GM21619 (cell line): ENCODE results near the gene CHRNA9.

Source experiments
- ATAC-seq: cut with Tn5 transposase; IDR thresholded peaks from one replicate; pipeline ENCODE4 v1.9.1; 2021; ENCODE audit not compliant: unreplicated experiment

The CHRNA9 gene

DNA sequence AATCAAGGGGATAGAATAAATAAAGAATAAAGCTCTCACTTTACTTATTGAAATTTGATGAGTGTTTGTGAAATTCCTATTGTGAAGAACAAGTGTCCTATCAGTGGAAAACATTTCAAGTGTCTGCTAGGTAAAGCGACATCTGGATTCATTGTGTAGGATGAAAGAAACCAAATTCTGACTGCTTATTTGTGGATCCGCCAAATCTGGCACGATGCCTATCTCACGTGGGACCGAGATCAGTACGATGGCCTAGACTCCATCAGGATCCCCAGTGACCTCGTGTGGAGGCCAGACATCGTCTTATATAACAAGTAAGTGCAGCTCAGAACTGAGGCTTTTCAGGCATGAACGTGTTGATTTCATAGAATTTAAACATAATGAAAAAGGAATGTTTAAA lies 1.9 kb downstream of the CHRNA9 start:
- ATAC-seq, result no peak

DNA sequence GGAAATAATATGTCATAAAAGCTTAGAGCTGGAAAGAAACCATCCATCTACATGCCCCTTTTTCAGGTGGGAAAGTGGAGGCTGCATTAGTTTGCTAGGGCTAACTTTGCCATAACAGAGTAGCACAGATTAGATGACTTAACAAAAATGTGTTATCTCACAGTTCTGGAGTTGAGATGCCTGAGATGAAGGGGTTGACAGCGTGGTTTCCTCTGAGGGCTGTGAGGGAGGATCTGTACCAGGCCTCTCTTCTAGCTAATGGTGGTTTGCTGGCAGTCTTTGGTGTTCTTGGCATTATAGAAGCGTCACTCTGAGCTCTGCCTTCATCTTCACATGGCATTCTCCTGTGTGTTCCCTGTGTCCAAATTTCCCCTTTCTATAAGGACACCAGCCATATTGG lies 2.4 kb downstream of the CHRNA9 start:
- no peak for ATAC-seq

DNA sequence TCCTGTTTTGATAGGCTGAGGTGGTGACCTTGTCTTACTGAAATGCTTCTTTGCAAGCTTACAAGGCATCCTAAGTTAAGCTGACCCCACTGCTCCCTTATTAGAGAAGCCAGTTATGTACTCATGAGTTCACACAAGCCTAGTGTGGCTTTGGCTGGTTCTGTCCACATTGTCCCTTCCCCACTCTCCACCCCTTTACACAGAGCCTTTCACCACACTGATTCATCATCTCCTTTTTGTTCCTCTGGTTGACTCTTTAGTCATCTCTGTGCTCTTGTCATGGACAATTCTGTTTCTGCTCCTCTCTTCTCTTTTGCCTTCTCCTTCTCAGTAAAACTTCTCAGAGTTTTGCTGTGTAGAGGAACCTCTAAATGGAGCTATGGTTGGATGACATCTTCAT lies 4.9 kb downstream of the CHRNA9 start:
- ATAC-seq, result no peak

DNA sequence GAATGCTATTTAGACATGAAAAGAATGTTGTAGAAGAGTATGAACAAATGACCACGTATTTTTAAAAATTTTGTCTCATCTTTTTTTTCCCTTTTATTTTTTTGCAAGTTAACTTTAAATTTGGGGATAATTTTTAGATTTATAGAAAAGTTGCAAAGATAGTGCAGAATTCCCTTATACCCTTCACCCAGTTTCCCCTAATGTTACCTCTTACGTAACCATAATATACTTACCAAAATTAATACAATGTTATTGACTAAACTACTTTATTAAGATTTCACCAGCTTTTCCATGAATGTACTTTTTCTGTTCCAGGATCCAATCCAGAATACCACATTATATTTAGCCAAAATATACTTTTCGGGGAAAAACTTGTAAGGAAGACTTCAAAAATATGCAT lies 12.3 kb downstream of the CHRNA9 start:
- ATAC-seq, result no peak

DNA sequence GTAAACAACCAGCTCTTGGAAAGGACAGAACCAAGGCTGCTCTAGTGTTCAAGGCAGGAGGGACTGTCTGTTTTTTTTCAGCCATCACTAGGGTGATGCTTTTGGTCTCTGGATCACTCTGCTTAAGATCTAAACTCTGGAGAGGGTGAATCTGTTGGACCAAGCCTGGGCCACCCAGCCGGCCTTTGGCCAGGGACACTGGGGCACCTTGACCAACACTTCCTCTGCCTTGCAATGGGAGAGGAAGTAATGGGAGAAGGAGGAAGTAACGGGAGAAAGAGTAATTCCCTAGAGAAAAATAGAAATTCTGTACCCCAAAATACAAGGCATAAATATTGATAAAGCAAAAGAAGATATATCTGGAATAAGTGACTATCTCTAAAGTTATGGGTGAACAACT lies 12.9 kb downstream of the CHRNA9 start:
- ATAC-seq, result no peak

DNA sequence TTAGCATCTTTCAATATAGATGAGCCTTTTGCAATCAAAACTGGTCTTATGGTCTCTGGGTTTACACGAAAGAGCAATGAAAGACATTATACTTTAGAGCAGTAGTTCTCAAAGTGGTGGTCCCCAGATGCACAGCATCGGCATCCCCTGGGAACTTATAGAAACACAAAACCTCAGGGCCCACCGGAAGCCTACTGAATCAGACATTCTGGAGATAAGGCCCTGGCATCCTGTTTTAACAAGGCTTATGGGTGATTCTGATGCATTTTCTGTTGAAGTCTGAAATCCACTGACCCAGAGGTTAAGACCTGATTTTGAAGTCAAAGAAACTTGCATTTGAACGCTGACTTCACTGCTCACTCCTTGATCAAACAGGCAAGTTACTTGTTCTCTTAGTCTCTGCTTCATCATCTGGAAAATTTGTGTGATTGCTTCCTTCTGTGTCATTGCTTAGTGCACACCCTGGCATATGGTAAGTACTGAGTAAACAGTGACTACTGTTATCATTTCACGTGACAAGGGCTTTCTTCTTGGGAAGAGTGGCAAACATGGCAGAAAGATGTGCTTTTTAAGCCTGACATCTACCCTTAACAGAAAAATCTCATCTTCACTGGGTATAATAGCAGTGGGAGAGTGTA lies 14.5 kb downstream of the CHRNA9 start:
- no peak for ATAC-seq

DNA sequence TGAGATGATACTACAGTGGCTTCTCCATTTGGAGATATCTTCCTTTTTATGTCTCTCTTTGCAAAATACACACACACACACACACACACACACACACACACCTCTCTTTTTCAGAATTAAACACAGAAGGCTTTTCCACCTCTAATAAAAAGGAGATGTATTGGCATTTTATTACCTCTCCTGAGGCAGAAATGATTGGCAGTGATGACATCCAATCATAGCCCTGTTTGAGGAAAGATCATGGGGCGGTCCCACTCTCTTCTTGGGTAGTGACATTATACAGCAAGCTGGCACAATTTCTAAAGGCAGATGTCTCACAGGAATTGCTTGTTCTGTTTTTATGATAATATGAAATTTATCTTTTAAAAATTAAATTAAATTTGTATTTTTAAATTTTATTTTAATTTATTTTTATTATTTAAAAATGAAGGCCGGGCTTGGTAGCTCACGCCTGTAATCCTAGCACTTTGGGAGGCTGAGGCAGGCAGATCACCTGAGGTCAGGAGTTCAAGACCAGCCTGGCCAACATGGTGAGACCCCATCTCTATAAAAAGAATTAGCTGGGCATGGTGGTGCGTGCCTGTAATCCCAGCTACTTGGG lies 15.6 kb downstream of the CHRNA9 start:
- ATAC-seq, result no peak

DNA sequence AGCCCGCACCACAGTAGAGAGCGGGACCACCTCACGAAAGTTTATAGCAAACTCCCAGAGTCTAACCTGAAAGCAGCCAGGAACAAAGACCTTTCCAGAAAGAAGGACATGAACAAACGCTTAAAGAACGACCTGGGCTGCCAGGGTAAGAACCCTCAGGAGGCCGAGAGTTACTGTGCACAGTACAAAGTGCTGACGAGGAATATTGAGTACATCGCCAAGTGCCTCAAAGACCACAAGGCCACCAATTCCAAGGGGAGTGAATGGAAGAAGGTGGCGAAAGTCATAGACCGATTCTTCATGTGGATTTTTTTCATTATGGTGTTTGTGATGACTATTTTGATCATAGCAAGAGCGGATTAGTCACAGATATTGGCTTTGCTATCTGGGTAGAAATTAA lies 19.0 kb downstream of the CHRNA9 start:
- ATAC-seq, result no peak

DNA sequence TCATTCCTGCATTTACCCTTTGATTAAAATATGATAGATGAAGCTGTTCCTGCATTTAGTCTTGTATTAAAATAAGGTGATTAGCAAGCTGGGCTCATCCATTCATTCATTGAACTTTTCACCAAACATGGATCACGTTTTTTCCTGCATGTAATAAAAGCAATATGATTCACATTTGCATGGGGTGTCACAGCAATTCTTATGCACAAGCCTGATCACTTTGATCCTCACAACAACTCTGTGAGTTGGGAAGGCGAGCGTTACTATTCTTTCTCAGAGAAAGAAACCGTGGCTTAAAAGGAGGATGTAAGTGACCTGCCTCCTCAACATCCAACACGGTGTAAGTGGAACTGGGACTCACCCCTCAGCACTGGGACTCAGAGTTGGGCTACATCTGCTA lies 20.0 kb downstream of the CHRNA9 start:
- no peak for ATAC-seq

DNA sequence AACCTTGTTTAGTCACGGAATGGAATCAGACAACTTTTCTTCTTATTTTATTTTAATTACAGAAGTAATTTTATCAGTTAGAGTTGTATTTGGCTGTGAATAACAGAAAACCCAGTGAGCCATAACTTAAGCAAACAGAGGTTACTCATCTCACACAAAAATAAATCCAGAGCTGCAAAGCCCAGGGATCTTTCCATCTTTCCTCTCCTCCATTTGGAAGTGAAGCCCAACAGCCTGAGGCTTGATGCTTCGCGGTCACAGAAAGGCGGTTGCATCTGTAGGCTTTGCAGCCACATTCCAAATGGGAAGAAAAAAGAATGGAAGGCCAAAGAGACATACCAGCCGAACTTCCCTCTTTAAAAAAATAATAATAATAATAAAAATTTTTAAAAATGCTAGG lies 22.6 kb downstream of the CHRNA9 start:
- no peak for ATAC-seq

DNA sequence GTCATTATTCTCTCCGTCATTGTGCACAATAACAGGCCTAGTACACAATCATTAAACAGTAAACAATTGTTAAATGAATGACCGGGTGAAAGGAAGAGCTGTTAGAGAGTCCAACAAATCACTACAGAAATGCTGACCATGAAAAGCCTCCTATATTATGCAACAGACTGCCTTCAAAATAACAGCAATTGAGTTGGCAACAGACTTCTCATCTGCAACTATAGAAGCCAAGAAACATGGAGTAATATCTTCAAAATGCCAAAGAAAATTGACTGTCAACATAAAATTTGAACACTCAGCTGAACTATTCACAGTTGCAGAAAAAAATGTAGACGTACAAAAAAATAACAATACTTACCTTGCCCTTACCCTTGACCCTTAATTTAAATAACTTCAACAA lies 26.2 kb downstream of the CHRNA9 start:
- no peak for ATAC-seq

DNA sequence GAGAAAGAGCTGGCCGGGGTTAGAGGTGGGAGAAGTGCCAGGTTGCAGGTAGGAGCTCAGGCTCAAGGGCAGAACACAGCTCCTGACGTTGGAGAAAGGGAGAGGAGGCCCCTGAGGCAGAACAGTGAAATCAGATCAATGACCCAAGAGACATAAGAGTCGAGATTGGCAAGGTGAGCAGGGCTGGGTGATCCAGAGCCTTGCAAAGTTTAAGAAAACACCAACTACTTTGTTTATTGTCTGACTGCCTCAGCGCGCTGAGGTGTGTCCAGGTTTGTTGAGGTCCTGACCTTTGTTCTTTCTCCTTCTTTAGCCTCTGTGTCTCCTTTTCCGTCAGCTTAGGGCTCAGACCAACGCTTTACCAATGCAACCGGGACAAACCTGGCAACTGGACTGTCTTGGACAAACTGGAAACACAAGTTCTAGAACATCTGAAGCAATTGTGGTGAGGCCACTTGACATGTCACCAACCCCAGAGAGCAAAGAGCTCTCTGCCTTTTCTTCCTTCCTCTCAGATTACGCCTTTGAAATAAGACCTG lies 28.3 kb downstream of the CHRNA9 start:
- ATAC-seq, result no peak

DNA sequence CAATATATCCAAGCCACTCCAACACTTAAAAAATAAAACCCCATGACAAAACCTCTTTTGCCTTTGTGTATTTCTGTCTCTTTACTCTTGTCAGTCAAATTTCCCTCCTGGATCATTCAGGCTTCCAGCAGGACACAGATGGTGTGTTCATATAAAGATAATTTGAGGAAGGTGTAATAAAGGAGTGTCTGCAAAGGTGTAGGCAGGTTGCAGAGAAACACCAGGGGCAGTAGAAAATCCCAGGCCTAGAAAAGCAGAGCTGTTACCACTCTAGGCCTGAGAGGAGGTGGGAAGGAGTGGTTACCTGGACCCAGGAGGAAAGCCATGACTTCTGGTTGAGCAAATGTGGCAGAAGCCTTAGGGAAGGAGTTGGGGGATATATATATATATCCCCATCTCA lies 28.8 kb downstream of the CHRNA9 start:
- ATAC-seq, result no peak

DNA sequence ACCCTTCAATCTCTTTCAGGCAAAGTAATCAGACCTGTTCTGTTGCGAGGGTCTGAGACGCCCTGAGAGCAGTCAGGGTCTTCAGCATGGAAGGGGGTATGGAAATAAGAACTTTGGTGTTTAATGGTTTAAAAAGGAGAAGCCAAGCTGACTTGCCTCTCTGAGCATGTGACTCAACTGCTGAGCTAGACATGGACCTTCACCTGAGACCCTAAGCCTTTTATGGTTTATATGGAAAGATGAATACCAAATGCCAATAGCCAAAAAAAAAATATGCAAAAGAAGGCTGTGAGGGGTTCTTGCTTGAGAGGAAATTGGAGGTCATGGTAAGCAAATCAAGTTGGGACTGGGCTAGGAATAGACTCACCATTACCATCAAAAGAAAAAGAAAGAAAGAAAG lies 30.6 kb downstream of the CHRNA9 start:
- no peak for ATAC-seq

DNA sequence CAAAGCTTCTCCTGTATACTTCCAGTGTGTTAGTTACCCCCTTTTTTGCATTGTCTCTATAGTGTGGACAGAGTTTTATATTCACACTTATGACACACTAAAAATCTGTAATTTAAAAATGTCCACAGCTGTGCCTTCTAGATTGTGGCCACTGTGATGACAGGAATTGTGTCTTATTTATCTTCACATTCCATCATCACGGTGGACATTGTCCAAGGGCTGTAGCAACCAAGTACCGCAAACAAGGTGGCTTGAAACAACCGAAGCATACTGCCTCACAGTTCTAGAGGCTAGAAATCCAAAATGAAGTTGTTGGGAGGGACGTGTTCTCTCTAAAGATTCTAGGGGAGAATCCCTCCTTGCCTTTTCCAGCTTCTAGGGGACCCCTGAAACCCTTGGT lies 32.3 kb downstream of the CHRNA9 start:
- no peak for ATAC-seq

DNA sequence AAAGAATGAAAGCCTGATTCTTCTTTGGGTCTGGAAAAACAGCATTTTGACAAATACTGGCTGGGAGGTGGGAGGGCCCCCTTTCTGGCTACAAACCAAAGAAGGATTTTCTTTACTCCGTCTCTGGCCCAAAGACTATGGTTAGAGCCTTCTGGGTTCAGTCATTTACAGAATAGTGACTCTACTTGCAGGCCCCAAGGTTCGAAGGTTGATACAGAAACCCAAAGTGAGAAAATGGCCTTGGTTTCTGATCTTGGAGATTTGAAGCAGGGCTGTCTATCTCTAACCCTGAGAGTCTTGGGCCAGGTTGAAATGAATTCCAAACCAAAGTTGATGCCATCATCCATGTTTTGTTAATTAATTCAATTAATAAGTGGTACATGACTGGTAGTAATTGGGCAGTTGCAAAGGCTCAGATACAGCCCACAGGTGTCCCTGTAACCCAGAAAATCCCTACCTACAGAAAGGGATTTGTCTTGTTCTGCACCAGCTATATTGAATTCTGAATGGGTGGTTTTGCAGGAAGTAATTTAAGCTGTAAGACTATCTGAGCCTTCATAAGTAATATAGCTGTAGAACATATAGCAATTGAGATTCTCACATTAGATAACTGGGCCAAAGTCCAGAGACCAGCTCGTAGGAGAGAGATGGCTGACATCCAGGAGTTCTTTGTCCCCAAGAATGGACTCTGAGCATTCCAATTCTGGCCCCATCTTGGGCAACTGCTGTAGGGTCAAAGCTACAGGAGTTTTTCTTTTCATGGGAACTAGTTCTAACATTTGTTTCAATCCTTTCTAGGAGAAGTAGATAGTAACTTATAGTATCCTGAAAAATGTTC lies 34.5 kb downstream of the CHRNA9 start:
- no peak for ATAC-seq

DNA sequence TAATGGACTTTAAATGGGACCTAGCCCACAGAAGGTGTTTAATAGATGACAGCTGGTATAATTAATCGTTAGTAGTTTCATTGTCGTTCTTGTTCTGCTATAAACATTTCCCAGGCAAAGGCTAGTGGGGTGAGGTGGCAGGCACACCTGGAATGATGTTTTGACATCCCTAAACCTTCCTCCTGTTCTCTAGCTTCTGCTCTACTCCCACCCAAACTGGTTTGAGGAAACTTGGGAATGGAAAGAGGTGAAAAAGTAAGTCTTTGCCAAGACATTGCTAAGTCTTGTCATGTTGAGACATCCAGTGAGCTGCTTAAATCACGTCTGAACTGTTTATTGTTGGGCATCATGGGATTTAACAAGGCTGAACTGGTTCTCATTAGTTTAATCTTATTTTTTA lies 37.5 kb downstream of the CHRNA9 start:
- no peak for ATAC-seq

DNA sequence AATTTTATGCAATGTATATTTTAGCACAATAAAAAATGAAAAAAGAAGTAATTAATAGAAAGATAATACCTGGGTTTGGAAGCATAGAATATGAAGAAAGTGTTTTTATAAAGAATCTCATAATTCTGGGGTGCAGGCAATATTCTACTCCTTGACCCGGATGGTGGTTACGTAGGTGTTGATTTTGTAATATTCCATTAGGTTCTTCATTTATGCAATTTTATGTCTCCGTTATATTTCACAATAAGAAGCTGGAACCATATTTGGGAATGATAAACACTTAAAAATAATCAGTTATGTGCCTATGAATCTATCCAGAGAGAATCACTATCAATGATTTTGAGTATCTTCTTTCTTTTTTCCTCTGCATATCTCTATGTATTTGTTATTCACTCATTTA lies 38.5 kb downstream of the CHRNA9 start:
- no peak for ATAC-seq

DNA sequence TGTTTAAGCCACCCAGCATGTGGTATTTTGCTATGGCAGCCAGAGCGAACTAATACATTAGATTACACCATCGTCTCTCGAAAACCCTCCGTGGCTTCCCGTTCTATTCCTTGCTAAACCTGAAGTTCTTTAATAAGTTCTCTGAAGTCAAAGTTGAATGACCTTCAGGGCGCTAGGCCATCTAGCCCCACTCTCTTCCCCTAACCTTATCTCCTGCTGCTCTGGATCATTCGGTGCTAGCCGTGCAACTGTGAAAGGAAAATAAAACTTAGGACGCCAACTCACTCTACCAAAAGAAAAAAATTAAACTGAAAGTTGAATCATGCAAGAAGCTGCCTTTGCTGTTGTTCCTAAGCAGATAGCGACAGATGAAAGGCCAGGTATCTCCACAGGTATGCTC lies 40.0 kb downstream of the CHRNA9 start:
- ATAC-seq, result no peak

DNA sequence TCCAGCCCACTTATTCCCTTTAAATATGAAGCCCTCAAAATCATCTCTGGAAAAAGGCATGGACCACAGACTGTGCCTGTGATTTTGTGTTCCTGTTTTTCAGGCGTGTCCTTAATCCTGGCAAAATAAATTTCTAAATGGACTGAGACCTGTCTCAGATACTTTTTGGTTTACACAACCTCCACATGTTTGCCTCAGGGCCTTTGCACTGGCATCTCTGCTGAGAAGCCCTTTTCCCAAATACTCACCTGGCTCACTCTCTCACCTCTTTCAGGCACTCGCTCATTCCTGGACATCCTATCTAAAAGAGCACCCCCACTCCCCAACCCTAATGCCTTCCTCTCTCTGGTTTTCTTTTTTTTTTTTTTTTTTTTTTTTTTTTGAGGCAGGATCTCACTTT lies 40.5 kb downstream of the CHRNA9 start:
- no peak for ATAC-seq

DNA sequence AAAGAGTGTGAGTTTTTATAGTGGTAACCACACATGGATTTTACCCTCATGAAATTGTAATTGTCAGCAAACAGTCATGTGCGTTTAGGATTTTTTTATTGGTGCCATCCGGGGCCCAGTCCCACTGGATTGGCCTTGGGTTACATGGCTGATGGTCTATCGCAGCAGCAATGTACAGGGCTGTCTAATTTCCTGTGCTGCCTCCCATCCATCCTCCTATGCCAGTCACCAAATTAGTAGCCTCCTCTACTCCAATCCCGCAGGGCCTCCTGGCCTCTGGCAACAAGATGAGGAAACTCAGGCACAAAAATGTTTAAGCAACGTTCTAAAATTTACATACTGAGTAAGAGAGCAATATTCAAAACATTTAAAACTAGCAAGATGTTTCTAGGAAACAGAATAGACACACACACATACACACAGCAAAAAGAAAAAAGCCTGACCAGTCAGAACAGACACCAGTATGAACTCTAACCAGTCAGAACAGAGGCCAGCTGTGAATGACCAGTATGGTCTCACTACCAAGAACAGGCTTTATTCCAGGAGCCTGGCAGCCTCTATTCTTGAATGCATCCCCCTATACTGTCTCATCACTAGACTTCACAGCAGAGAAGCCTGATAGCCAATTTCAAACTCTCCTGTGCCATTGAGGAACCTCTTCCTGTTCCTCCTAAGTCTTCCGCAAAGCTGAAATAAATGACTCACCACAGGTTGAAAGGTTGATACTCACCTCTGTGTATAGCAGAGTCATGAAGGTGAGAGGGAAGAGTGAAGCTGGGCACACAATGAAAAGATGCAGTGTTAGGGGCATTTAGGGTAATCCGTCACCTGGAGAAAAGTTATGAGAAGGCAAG lies 42.6 kb downstream of the CHRNA9 start:
- ATAC-seq, result no peak
